SK-N-SH treated with all-trans-retinoic acid at 6 μM for 48 hours (cell line): ENCODE data around the gene CHP2.

ENCODE experiments used
- ATAC-seq: fragments of 200-7000 bp; cut with Tn5 transposase; 3 replicates; pipeline ENCODE4 v1.9.1; 2020; ENCODE audit warnings: mild to moderate bottlenecking, moderate library complexity
- ARNTL ChIP-seq: fragments of 450-650 bp; formaldehyde crosslinking; IDR thresholded peaks from 2 replicates; pipeline ENCODE4 v1.5.0; 2020; ENCODE audit warnings: low read depth, mild to moderate bottlenecking, moderate library complexity, borderline replicate concordance
- BACH2 ChIP-seq: fragments of 250-450 bp; sonication (Bioruptor Pico); IDR thresholded peaks from 2 replicates; pipeline ENCODE4 v1.9.0; 2021; ENCODE audit warnings: mild to moderate bottlenecking, borderline replicate concordance
- CREB5 ChIP-seq: fragments of 250-450 bp; sonication (Bioruptor Pico); IDR thresholded peaks from 2 replicates; pipeline ENCODE4 v1.5.1; 2020; ENCODE audit warnings: low read depth, mild to moderate bottlenecking, moderate library complexity
- CSDC2 ChIP-seq: fragments of 250-450 bp; sonication (Bioruptor Pico); IDR thresholded peaks from 2 replicates; pipeline ENCODE4 v1.5.0; 2020; ENCODE audit warnings: mild to moderate bottlenecking, moderate library complexity
- ESRRG ChIP-seq: fragments of 250-450 bp; sonication (Bioruptor Pico); IDR thresholded peaks from 2 replicates; pipeline ENCODE4 v1.6.1; 2021; ENCODE audit warnings: mild to moderate bottlenecking
- GLIS3 ChIP-seq: fragments of 250-450 bp; sonication (Bioruptor Pico); IDR thresholded peaks from 2 replicates; pipeline ENCODE4 v1.5.0; 2020; ENCODE audit warnings: mild to moderate bottlenecking, moderate library complexity
- ISL1 ChIP-seq: fragments of 250-450 bp; sonication (Bioruptor Pico); IDR thresholded peaks from 2 replicates; pipeline ENCODE4 v2.1.2; 2022; ENCODE audit warnings: mild to moderate bottlenecking, moderate library complexity
- OSR1 ChIP-seq: fragments of 250-450 bp; sonication (Bioruptor Pico); IDR thresholded peaks from 2 replicates; pipeline ENCODE4 v1.8.0; 2022; ENCODE audit warnings: moderate library complexity, mild to moderate bottlenecking, inconsistent platforms
- PATZ1 ChIP-seq: fragments of 250-450 bp; sonication (Bioruptor Pico); IDR thresholded peaks from 2 replicates; pipeline ENCODE4 v1.8.0; 2020; ENCODE audit warnings: mild to moderate bottlenecking, moderate library complexity, borderline replicate concordance
- PPARA ChIP-seq: fragments of 250-450 bp; sonication (Bioruptor Pico); IDR thresholded peaks from 2 replicates; pipeline ENCODE4 v1.5.0; 2020; ENCODE audit warnings: mild to moderate bottlenecking, borderline replicate concordance
- RARB ChIP-seq: fragments of 250-450 bp; sonication (Bioruptor Pico); IDR thresholded peaks from 2 replicates; pipeline ENCODE4 v1.8.0; 2021; ENCODE audit warnings: mild to moderate bottlenecking, moderate library complexity
- SNAI2 ChIP-seq: fragments of 250-450 bp; sonication (Bioruptor Pico); IDR thresholded peaks from 2 replicates; pipeline ENCODE4 v1.5.0; 2020; ENCODE audit warnings: mild to moderate bottlenecking, moderate library complexity
- TCF4 ChIP-seq: fragments of 250-450 bp; sonication (Bioruptor Pico); IDR thresholded peaks from 2 replicates; pipeline ENCODE4 v1.8.0; 2021; ENCODE audit warnings: mild to moderate bottlenecking, moderate library complexity, borderline replicate concordance
- TOX ChIP-seq: fragments of 250-450 bp; sonication (Bioruptor Pico); IDR thresholded peaks from 2 replicates; pipeline ENCODE4 v1.8.0; 2021; ENCODE audit warnings: mild to moderate bottlenecking, moderate library complexity, borderline replicate concordance
- ZFP3 ChIP-seq: fragments of 250-450 bp; sonication (Bioruptor Pico); IDR thresholded peaks from 2 replicates; pipeline ENCODE4 v1.5.0; 2020; ENCODE audit warnings: mild to moderate bottlenecking, moderate library complexity
- ZFP30 ChIP-seq: fragments of 450-650 bp; formaldehyde crosslinking; IDR thresholded peaks from 2 replicates; pipeline ENCODE4 v1.5.0; 2022; ENCODE audit warnings: mild to moderate bottlenecking, moderate library complexity
- ZNF565 ChIP-seq: fragments of 450-650 bp; formaldehyde crosslinking; conservative IDR thresholded peaks from 2 replicates; pipeline ENCODE4 v1.5.0; 2020; ENCODE audit warnings: low read depth, mild to moderate bottlenecking, moderate library complexity
- ZNF70 ChIP-seq: fragments of 450-650 bp; formaldehyde crosslinking; IDR thresholded peaks from 2 replicates; pipeline ENCODE4 v1.5.0; 2020; ENCODE audit warnings: mild to moderate bottlenecking, moderate library complexity
- ZNF8 ChIP-seq: fragments of 450-650 bp; formaldehyde crosslinking; IDR thresholded peaks from 2 replicates; pipeline ENCODE4 v1.5.0; 2020; ENCODE audit warnings: mild to moderate bottlenecking, moderate library complexity
- TF ChIP-seq, protein P1 (sequence below): fragments of 250-450 bp; sonication (Bioruptor Pico); IDR thresholded peaks from 2 replicates; pipeline ENCODE4 v1.5.1; 2021; ENCODE audit warnings: mild to moderate bottlenecking, moderate library complexity

The CHP2 gene

GRCh38 chr16:23741675-23742303 lies 13.0 kb upstream of the CHP2 start:
- no peak for ATAC-seq
- TF ChIP-seq ESRRG (no peak), ARNTL (CRISPR knock-in tag) (no peak), RARB (CRISPR knock-in tag) (no peak), TCF4 (CRISPR knock-in tag) (no peak), ISL1 (no peak), ZNF70 (CRISPR knock-in tag) (no peak), SNAI2 (CRISPR knock-in tag) (no peak), BACH2 (CRISPR knock-in tag) (no peak), CSDC2 (CRISPR knock-in tag) (no peak), ZFP30 (no peak), GLIS3 (CRISPR knock-in tag) (no peak), ZNF565 (CRISPR knock-in tag) (no peak), PATZ1 (no peak)
- TF ChIP-seq, protein P1, sequence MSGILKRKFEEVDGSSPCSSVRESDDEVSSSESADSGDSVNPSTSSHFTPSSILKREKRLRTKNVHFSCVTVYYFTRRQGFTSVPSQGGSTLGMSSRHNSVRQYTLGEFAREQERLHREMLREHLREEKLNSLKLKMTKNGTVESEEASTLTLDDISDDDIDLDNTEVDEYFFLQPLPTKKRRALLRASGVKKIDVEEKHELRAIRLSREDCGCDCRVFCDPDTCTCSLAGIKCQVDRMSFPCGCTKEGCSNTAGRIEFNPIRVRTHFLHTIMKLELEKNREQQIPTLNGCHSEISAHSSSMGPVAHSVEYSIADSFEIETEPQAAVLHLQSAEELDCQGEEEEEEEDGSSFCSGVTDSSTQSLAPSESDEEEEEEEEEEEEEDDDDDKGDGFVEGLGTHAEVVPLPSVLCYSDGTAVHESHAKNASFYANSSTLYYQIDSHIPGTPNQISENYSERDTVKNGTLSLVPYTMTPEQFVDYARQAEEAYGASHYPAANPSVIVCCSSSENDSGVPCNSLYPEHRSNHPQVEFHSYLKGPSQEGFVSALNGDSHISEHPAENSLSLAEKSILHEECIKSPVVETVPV (CRISPR knock-in tag), result no peak
- TF ChIP-seq, all 23 proteins: peak for 0

GRCh38 chr16:23742766-23743165 lies 12.1 kb upstream of the CHP2 start:
- no peak for TF ChIP-seq GLIS3 (CRISPR knock-in tag)
- no peak for TF ChIP-seq ZFP3 (CRISPR knock-in tag)
- TF ChIP-seq ZNF8 (CRISPR knock-in tag), result no peak
- no peak for TF ChIP-seq ZNF70 (CRISPR knock-in tag)
- TF ChIP-seq ISL1, result no peak
- TF ChIP-seq ZNF565 (CRISPR knock-in tag), result no peak
- no peak for TF ChIP-seq ZFP30
- TF ChIP-seq RARB (CRISPR knock-in tag), result no peak
- TF ChIP-seq, protein P1 (CRISPR knock-in tag), result no peak
- TF ChIP-seq OSR1, result no peak
- no peak for TF ChIP-seq PATZ1
- no peak for TF ChIP-seq PPARA (CRISPR knock-in tag)
- TF ChIP-seq SNAI2 (CRISPR knock-in tag), result no peak
- no peak for TF ChIP-seq CREB5
- no peak for TF ChIP-seq TOX (CRISPR knock-in tag)
- TF ChIP-seq CSDC2 (CRISPR knock-in tag), result no peak
- ATAC-seq, result no peak

- no peak for ATAC-seq
- no peak for TF ChIP-seq CREB5
These were observed 9.6 kb upstream of the CHP2 start for GRCh38 chr16:23745263-23745662.
